GM18526 (cell line): ENCODE measurements around the gene ASB17.

ENCODE experiments used
- POLR2A ChIP-seq: IDR thresholded peaks from 3 replicates; pipeline ENCODE4 v1.6.1; 2011; ENCODE audit not compliant: insufficient read length; ENCODE audit errors: extremely low read depth

The ASB17 gene

GRCh38 chr1:75932304-75932703, at the start of gene ASB17:
TSS of gene ASB17 (minus strand) at chr1:75932404. CDS start at chr1:75932291, 113 bp downstream.
- no peak for TF ChIP-seq POLR2A

GRCh38 chr1:75980972-75981897, 49.0 kb upstream of the ASB17 start:
- TF ChIP-seq POLR2A: no peak

GRCh38 chr1:75970631-75971030, 38.4 kb upstream of the ASB17 start:
- no peak for TF ChIP-seq POLR2A

GRCh38 chr1:75969550-75969949, 37.3 kb upstream of the ASB17 start:
- TF ChIP-seq POLR2A: no peak

GRCh38 chr1:75967719-75968118, 35.5 kb upstream of the ASB17 start:
- TF ChIP-seq POLR2A: no peak

GRCh38 chr1:75964760-75965408, 32.7 kb upstream of the ASB17 start:
- TF ChIP-seq POLR2A: no peak

- TF ChIP-seq POLR2A: no peak
These were observed 22.4 kb upstream of the ASB17 start for GRCh38 chr1:75954586-75954985.

- TF ChIP-seq POLR2A: no peak
These were observed 21.3 kb upstream of the ASB17 start for GRCh38 chr1:75953461-75953860.

- no peak for TF ChIP-seq POLR2A
These were observed 19.8 kb upstream of the ASB17 start for GRCh38 chr1:75952016-75952415.

- no peak for TF ChIP-seq POLR2A
These were observed 18.0 kb upstream of the ASB17 start for GRCh38 chr1:75950176-75950575.

GRCh38 chr1:75937034-75937433, 4.8 kb upstream of the ASB17 start:
- no peak for TF ChIP-seq POLR2A

GRCh38 chr1:75922698-75923097, 9.5 kb downstream of the ASB17 start:
- no peak for TF ChIP-seq POLR2A

GRCh38 chr1:75916834-75917233, 15.4 kb downstream of the ASB17 start:
- TF ChIP-seq POLR2A: no peak

- TF ChIP-seq POLR2A: no peak
These were observed 23.5 kb downstream of the ASB17 start for GRCh38 chr1:75908717-75909152.

GRCh38 chr1:75901371-75901770, 30.8 kb downstream of the ASB17 start:
- TF ChIP-seq POLR2A: no peak

GRCh38 chr1:75884437-75884836, 47.8 kb downstream of the ASB17 start:
- TF ChIP-seq POLR2A: no peak
